Retinal pigment epithelial cell (primary cell): ENCODE data around the gene MYL5.
"Not testable (repeated sequence)": the region's sequence is repeated elsewhere in the genome, so short reads cannot be mapped to it uniquely, and the experiment has no call there.

Experiments used
- DNase-seq: peaks from one replicate; pipeline ENCODE4 v3.0.0-alpha.2; 2010; ENCODE audit warnings: low read depth
- H3K4me3 ChIP-seq: 2 replicates; pipeline ENCODE4 v1.5.1; 2011; ENCODE audit warnings: mild to moderate bottlenecking, low read length, control low read depth, moderate library complexity
- TF ChIP-seq, protein P1 (sequence below): conservative IDR thresholded peaks from 2 replicates; pipeline ENCODE4 v1.5.1; 2011; ENCODE audit warnings: low read depth, low read length, control low read depth, inconsistent platforms

MYL5 gene

DNA sequence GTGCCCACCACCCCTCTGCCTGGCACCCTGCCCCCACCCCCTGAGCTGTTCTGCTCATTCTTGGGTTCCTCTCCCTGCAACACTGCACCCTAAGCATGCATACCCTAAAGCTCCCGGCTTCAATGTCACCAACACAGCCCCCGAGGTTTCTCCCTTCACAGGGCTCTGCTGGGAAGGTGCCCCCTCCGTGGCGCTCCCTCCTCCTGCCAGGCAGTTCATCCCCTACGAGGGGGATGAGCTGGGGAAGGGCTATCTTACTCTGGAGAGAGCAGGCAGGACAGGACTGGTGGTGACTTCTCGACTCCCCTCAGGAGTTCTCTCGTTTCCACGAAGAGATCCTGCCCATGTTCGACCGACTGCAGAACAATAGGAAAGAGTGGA is 6.8 kb upstream of the MYL5 start:
- H3K4me3 ChIP-seq: no peak overlapping the region
- TF ChIP-seq, protein P1, sequence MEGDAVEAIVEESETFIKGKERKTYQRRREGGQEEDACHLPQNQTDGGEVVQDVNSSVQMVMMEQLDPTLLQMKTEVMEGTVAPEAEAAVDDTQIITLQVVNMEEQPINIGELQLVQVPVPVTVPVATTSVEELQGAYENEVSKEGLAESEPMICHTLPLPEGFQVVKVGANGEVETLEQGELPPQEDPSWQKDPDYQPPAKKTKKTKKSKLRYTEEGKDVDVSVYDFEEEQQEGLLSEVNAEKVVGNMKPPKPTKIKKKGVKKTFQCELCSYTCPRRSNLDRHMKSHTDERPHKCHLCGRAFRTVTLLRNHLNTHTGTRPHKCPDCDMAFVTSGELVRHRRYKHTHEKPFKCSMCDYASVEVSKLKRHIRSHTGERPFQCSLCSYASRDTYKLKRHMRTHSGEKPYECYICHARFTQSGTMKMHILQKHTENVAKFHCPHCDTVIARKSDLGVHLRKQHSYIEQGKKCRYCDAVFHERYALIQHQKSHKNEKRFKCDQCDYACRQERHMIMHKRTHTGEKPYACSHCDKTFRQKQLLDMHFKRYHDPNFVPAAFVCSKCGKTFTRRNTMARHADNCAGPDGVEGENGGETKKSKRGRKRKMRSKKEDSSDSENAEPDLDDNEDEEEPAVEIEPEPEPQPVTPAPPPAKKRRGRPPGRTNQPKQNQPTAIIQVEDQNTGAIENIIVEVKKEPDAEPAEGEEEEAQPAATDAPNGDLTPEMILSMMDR: no peak
- DNase-seq: no peak

DNA sequence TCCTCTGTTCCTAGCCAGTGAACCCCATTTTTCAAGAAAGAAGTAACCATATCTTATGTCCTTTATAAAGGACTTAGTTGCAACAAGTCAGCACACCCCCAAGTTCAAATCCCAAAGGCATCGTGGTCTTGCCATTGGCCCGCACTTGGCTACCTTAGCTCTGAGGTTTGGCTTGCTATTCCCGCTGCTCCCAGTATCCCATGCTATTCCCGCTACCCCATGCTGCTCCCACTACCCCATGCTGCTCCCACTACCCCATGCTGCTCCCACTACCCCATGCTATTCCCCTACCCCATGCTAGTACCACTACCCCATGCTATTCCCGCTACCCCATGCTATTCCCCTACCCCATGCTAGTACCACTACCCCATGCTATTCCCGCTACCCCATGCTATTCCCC is 6.1 kb upstream of the MYL5 start:
- DNase-seq, H3K4me3 ChIP-seq: not testable (repeated sequence)

DNA sequence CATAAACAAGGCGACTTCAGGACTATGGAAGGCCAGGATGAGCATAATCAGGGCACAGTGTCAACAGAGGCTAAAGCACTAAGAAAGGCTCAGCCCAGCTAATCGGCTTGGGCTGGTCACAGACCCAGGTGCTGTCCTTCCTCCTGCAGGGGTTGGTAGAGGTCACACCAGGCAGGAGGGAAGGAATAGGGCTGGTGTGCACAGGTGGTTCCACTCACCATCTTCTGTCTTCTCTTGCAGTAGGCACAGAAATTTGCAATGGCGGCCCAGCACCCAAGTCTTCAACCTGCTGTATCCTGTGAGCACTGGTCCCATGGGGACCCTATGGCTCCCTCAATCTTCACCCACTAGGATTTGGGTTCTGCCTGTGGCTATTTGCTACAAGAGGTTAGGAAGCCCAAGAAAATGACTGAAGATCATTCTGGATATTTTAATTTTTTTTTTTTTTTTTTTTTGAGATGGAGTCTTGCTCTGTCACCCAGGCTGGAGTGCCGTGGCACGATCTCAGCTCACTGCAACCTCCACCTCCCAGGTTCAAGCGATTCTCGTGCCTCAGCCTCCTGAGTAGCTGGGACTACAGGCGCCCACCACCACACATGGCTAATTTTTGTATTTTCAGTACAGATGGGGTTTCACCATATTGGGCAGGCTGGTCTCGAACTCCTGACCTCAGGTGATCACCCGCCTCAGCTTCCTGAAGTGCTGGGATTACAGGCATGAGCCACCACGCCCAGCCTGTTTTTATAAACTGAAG is 4.4 kb upstream of the MYL5 start:
- H3K4me3 ChIP-seq: not testable (repeated sequence)

DNA sequence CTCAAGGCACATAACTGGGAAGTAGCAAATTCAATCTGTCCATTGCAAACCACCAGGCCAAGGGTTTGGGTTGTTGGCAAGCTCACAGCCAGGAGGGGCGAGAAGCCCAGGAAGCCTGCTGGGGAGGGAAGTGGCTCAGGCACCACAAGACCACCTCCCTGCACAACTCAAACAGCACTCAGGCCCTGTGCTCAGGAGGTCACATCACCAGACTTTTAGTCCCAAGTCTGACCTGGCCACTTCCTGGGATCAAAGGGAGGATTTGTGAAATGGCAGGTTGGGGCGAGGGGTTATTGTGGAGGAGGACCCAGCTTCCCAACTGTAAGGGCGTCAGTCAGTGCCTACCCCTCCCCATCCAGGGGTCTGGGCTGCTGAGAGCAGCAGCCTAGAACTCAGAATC is 2.6 kb upstream of the MYL5 start:
- H3K4me3 ChIP-seq: no peak overlapping the region
- DNase-seq: no peak
- TF ChIP-seq, protein P1: no peak

More for the DNA sequence above, 4.4 kb upstream of the MYL5 start:
- not testable (repeated sequence) for DNase-seq

DNA sequence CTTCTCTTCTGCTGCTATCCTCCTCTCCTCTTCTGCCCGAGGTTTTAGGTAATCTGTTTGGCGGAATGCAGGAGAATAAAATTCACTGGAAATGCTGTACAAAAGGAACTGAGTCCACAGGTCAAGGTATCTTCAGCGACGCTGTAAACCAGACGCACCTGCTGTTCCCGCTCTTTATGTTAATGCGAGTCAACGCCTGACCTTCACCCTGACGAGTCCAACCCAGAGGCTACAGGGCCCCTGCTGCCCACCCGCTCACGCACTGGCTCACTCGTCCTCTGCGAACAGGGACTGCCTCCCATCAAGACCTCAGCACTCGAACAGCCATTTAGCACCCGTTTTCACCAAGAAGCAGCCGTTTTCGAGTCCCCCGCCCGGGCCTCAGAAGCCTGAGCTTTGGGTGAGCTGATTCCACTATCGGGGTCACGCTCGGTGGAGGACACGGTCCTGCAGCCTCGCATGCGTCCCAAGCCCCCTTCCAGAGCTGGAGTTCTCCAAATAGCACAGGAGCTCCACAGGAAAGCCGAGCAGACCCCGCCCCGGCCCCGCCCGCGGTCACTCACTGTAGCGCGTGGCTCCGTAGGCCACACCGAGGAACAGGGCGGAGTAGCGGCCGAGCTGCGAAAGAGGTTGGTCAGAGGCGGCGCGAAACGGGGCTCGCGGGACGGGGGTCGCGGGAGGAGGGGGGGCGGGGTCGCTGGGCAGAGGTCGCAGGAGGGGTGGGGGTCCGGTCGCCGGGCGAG is 822 bp upstream of the MYL5 start:
- TF ChIP-seq, protein P1: no peak
- H3K4me3 ChIP-seq: peak overlapping the region; percentile 80
- no peak for DNase-seq

DNA sequence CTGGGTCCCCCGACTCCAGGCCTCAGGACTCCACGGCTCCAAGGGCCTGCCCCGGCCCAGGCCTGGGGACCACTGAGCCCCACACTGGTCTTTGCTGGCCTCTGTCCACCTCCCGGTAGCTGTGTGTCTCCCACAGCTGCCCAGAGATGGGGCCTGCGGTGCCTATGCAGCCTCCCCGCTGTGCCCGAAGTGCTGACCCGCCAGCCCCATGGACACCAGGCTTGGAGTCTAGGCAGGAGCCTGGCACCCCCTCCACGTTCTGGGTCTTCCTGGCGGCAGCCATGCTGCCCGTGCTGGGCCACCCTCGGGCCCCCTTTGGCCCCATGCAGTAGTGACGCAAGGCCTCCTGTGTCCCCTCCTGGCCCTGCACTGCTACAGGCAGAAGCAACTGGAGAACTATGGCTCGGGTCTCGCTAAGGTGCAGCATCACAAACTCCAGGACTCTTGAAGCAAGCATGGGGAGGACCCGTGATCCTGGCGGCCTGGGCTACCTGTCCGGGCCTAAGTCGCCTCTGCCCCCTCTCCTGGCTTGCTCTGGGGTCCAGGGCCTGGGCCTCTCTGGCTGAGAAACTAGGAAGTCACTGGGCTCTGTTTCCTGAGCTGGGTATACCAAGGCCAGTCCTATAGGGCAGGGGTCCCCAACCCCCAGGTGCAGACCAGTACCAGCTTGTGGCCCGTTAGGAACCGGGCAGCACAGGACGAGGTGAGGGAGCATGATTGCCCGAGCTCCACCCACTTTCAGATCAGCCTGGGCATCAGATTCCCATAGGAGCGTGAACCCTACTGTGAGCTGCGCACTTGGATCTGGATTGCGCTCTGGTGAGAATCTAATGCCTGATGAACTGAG is 917 bp downstream of the MYL5 start:
- no peak for DNase-seq
- TF ChIP-seq, protein P1: no peak
- H3K4me3 ChIP-seq: peak overlapping the region; percentile 69

DNA sequence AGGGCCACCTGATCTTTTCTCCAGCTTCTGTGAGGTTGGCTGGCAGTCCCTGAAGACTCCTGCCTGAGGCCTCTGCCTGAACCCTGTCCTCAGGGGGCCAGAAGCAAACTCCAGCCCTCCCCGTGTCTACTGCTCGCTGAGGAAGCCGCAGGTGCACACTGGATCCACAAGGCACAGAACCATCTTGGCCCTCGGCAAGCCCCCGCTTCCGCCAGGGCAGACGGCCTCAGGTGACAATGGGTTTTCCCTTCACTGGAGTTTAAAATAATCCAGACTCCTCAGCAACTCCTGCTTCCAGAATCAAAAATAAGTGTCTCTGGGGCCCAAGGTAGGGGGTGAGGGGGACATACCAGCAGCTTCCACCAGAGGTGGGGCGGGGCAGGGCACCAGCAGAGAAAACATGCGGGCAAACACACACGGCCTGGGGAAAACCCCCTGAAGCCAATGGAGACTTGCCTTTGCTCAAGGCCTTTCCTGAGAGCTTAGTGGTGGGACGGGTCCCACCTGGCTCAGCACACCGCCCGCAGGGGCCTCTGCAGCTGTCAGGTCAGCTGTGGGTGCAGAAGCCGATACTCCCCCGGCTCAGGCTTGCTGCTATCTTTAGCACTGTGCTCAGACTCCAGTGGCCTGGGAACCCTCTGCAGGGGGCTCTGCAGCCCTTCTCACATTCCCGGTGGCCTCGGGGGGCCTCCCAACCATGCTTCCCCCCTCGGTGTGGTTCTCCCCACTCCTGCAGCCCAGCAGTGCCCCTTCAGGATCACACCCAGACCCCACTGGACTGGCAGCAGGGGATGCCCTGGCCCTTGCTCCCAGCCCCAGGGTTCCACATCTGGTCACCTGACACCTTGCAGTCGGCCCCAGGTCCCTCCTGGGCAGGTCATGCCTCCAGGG is 1.9 kb downstream of the MYL5 start:
- H3K4me3 ChIP-seq: no peak overlapping the region
- no peak for DNase-seq
- TF ChIP-seq, protein P1: no peak
